GM23338 (cell line): ENCODE measurements around the gene CD46. TPM values are rescaled to one million over a fixed set of nuclear protein-coding genes. Genes with fewer than 3 reads are reported as not detected.

Experiments used
- CREB1 ChIP-seq: fragments of 250-450 bp; sonication (Bioruptor Pico); IDR thresholded peaks from 2 replicates; pipeline ENCODE4 v1.5.0; 2020; ENCODE audit warnings: low read depth, mild to moderate bottlenecking, moderate library complexity
- EZH2 ChIP-seq: fragments of 200-600 bp; sonication (generic); IDR thresholded peaks from one replicate; pipeline ENCODE4 v1.8.0; 2017; ENCODE audit warnings: antibody characterized with exemption, mild to moderate bottlenecking, low read depth; ENCODE audit not compliant: unreplicated experiment
- JUNB ChIP-seq: IDR thresholded peaks from one replicate; pipeline ENCODE4 v1.6.1; 2016; ENCODE audit warnings: antibody characterized with exemption; ENCODE audit not compliant: unreplicated experiment
- POLR2AphosphoS5 ChIP-seq: IDR thresholded peaks from 2 replicates; pipeline ENCODE4 v1.6.1; 2016; ENCODE audit warnings: antibody characterized with exemption, low read depth
- STAT1 ChIP-seq: IDR thresholded peaks from one replicate; pipeline ENCODE4 v1.6.1; 2016; ENCODE audit warnings: antibody characterized with exemption; ENCODE audit not compliant: unreplicated experiment
- ZNF114 ChIP-seq: fragments of 250-450 bp; sonication (Bioruptor Pico); IDR thresholded peaks from 2 replicates; pipeline ENCODE4 v1.5.0; 2020; ENCODE audit warnings: mild to moderate bottlenecking, moderate library complexity
- ZNF462 ChIP-seq: fragments of 250-450 bp; sonication (Bioruptor Pico); IDR thresholded peaks from 2 replicates; pipeline ENCODE4 v1.5.0; 2020; ENCODE audit warnings: mild to moderate bottlenecking, moderate library complexity
- polyA plus RNA-seq: library from polyadenylated mRNA; unstranded; fragments of >200 nt; fragmentation: Nextera tagmentation; extraction: Ambion mirVana; gene quantifications from 2 replicates; pipeline ENCODE4 v1.2.1, GENCODE V29; 2016
- total RNA-seq: library from RNA; depleted of rRNA; stranded (reverse); fragments of >200 nt; shearing (Covaris generic); gene quantifications from 2 replicates; pipeline ENCODE4 v1.2.3, GENCODE V29; 2014
- TF ChIP-seq, protein P1 (sequence below), 2 experiments: fragments of 200-600 bp in 1 of 2; sonication (generic) in 1 of 2; conservative IDR thresholded peaks; 2 replicates each; pipeline versions ENCODE4 v1.5.1 to v1.6.1; 2016 to 2017; ENCODE audit warnings: antibody characterized with exemption in 2 of 2, low read depth in 2 of 2, mild to moderate bottlenecking in 2 of 2, moderate library complexity in 1 of 2
- TF ChIP-seq, protein P2 (sequence below): IDR thresholded peaks from one replicate; pipeline ENCODE4 v1.6.1; 2018; ENCODE audit warnings: antibody characterized with exemption; ENCODE audit not compliant: unreplicated experiment

Gene CD46
- total and polyA plus RNA-seq, 2 experiments from 2014 or later = 199 to 209 TPM

DNA sequence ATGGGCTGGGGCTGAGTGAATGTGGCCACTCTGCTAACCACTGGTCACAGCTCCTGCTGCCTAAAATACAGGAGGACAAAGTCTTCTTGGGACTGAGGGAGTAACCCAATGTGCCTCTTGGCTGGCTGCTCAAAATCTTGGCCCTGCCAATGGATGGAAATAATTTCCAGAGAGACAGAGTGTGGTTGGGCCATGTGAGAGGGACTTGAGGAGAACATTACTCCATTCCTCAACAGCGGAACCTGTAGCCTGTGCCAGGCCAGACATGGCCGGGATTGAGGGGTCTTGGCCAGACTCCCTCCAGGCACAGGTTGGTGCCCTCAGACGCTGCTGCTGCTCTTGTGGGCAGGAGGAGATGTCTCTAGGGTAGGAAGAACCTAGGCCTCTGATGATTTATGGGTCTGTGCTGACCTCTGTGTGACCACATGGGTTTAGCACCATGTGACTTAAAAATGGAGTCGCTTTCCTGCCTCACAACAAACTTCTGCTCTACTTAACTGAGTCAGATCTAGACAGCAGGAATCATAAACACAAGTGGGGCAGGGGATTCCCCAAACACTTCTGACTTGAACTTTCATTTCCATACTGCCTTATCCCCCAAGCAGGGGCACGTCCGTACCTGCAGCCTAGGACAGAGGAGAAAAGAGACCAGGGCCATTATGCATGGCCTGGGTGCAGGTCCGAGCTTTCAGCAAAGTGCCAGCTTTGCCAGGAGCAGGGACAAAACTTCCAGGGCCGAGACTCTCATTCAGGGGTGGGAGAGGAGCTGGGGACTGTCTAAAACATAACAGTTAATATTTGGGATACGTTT lies 79.9 kb downstream of the CD46 start (continued):
- TF ChIP-seq ZNF462 (CRISPR knock-in tag) (no peak), STAT1 (no peak), JUNB (no peak), CREB1 (CRISPR knock-in tag) (no peak), POLR2AphosphoS5 (no peak), EZH2 (no peak), ZNF114 (CRISPR knock-in tag) (no peak)
- TF ChIP-seq, protein P1, sequence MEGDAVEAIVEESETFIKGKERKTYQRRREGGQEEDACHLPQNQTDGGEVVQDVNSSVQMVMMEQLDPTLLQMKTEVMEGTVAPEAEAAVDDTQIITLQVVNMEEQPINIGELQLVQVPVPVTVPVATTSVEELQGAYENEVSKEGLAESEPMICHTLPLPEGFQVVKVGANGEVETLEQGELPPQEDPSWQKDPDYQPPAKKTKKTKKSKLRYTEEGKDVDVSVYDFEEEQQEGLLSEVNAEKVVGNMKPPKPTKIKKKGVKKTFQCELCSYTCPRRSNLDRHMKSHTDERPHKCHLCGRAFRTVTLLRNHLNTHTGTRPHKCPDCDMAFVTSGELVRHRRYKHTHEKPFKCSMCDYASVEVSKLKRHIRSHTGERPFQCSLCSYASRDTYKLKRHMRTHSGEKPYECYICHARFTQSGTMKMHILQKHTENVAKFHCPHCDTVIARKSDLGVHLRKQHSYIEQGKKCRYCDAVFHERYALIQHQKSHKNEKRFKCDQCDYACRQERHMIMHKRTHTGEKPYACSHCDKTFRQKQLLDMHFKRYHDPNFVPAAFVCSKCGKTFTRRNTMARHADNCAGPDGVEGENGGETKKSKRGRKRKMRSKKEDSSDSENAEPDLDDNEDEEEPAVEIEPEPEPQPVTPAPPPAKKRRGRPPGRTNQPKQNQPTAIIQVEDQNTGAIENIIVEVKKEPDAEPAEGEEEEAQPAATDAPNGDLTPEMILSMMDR (conservative IDR thresholded peaks at IDR 0.05; ENCODE audit: low read depth in 2 of 2) = no peak
- TF ChIP-seq, protein P2, sequence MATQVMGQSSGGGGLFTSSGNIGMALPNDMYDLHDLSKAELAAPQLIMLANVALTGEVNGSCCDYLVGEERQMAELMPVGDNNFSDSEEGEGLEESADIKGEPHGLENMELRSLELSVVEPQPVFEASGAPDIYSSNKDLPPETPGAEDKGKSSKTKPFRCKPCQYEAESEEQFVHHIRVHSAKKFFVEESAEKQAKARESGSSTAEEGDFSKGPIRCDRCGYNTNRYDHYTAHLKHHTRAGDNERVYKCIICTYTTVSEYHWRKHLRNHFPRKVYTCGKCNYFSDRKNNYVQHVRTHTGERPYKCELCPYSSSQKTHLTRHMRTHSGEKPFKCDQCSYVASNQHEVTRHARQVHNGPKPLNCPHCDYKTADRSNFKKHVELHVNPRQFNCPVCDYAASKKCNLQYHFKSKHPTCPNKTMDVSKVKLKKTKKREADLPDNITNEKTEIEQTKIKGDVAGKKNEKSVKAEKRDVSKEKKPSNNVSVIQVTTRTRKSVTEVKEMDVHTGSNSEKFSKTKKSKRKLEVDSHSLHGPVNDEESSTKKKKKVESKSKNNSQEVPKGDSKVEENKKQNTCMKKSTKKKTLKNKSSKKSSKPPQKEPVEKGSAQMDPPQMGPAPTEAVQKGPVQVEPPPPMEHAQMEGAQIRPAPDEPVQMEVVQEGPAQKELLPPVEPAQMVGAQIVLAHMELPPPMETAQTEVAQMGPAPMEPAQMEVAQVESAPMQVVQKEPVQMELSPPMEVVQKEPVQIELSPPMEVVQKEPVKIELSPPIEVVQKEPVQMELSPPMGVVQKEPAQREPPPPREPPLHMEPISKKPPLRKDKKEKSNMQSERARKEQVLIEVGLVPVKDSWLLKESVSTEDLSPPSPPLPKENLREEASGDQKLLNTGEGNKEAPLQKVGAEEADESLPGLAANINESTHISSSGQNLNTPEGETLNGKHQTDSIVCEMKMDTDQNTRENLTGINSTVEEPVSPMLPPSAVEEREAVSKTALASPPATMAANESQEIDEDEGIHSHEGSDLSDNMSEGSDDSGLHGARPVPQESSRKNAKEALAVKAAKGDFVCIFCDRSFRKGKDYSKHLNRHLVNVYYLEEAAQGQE = no peak
